ENCODE results near the gene CDH4.

- no peak for TF ChIP-seq CTCF (IDR thresholded peaks at IDR 0.05; ENCODE audit: borderline replicate concordance, extremely low read depth, low read length, poor library complexity, severe bottlenecking)
- TF ChIP-seq EZH2 (IDR thresholded peaks at IDR 0.05; ENCODE audit: borderline replicate concordance, low read depth, low read length, severe bottlenecking), result no peak
Observed at GRCh38 chr20:61300709-61301108, 48.6 kb downstream of the CDH4 start.
